PC-3 (cell line): ENCODE results near the gene AKIRIN2. TPM values are rescaled to one million over a fixed set of nuclear protein-coding genes. Genes with fewer than 3 reads are reported as not detected.

Source experiments
- ATAC-seq: fragments of 200-7000 bp; cut with Tn5 transposase; 2 replicates; pipeline ENCODE4 v1.9.1; 2020; ENCODE audit warnings: mild to moderate bottlenecking, moderate library complexity
- BruUV-seq: library from RNA; stranded (reverse); fragments of 400-500 nt; replicated peaks from 2 replicates; lab custom pipeline; 2021; lab: Mats Ljungman, UMichigan
- CTCF ChIA-PET: fragments of 300-600 bp; sonication (Branson Sonifier 250); formaldehyde crosslinking; loops from one replicate; lab custom pipeline; 2022; ENCODE audit warnings: antibody characterized with exemption; lab: Charles Lee
- POLR2A ChIA-PET: fragments of 300-600 bp; sonication (Branson Sonifier 250); formaldehyde crosslinking; loops from one replicate; lab custom pipeline; 2022; ENCODE audit warnings: antibody characterized with exemption; ENCODE audit not compliant: unreplicated experiment; lab: Charles Lee
- DNase-seq: peaks from one replicate; pipeline ENCODE4 v3.0.0-alpha.2; 2015
- H2AFZ ChIP-seq: fragments of 300-600 bp; sonication (generic); 2 replicates; pipeline ENCODE4 v1.6.0; 2016; ENCODE audit warnings: antibody characterized with exemption, low read length
- H3F3A ChIP-seq: fragments of 300-600 bp; sonication (generic); one replicate; pipeline ENCODE4 v1.6.0; 2017; ENCODE audit warnings: antibody characterized with exemption, low read length, control low read depth, mild to moderate bottlenecking; ENCODE audit not compliant: unreplicated experiment
- H3K27ac ChIP-seq: fragments of 300-600 bp; sonication (generic); 2 replicates; pipeline ENCODE4 v1.5.1; 2016; ENCODE audit warnings: mild to moderate bottlenecking, low read length
- H3K27me3 ChIP-seq: fragments of 300-600 bp; sonication (generic); 2 replicates; pipeline ENCODE4 v1.6.1; 2016; ENCODE audit warnings: low read length, mixed read lengths
- H3K36me3 ChIP-seq: fragments of 300-600 bp; sonication (generic); 2 replicates; pipeline ENCODE4 v1.6.1; 2016; ENCODE audit warnings: low read depth, mixed run types, low read length, mixed read lengths
- H3K4me1 ChIP-seq: fragments of 300-600 bp; sonication (generic); 2 replicates; pipeline ENCODE4 v1.5.1; 2016; ENCODE audit warnings: low read length; ENCODE audit not compliant: insufficient read depth
- H3K4me2 ChIP-seq: fragments of 300-600 bp; sonication (generic); 2 replicates; pipeline ENCODE4 v1.6.0; 2016; ENCODE audit warnings: low read length
- H3K4me3 ChIP-seq: fragments of 300-600 bp; sonication (generic); 2 replicates; pipeline ENCODE4 v1.5.1; 2016; ENCODE audit warnings: mild to moderate bottlenecking, low read length, mixed read lengths
- H3K79me2 ChIP-seq: fragments of 300-600 bp; sonication (generic); 2 replicates; pipeline ENCODE4 v1.6.1; 2017; ENCODE audit warnings: low read length, mixed read lengths
- H3K9ac ChIP-seq: fragments of 300-600 bp; sonication (generic); 2 replicates; pipeline ENCODE4 v1.6.0; 2016; ENCODE audit warnings: mild to moderate bottlenecking, low read length
- H3K9me2 ChIP-seq: fragments of 300-600 bp; sonication (generic); replicated peaks from 2 replicates; pipeline ENCODE4 v1.6.1; 2016; ENCODE audit warnings: mixed run types, low read length, mixed read lengths
- H3K9me3 ChIP-seq: fragments of 300-600 bp; sonication (generic); 2 replicates; pipeline ENCODE4 v1.6.1; 2016; ENCODE audit warnings: low read length, mixed read lengths
- H4K20me1 ChIP-seq: fragments of 300-600 bp; sonication (generic); 2 replicates; pipeline ENCODE4 v1.6.1; 2016; ENCODE audit warnings: low read length, mixed read lengths
- CTCF ChIP-seq: fragments of 300-600 bp; sonication (generic); conservative IDR thresholded peaks from 2 replicates; pipeline ENCODE4 v1.5.1; 2017; ENCODE audit warnings: antibody characterized with exemption, low read depth, mild to moderate bottlenecking, low read length
- EZH2 ChIP-seq: fragments of 300-600 bp; sonication (generic); IDR thresholded peaks from one replicate; pipeline ENCODE4 v1.6.1; 2017; ENCODE audit warnings: antibody characterized with exemption, mild to moderate bottlenecking, low read length; ENCODE audit not compliant: unreplicated experiment
- EZH2phosphoT487 ChIP-seq: fragments of 300-600 bp; sonication (generic); IDR thresholded peaks from 2 replicates; pipeline ENCODE4 v1.6.1; 2018; ENCODE audit warnings: mild to moderate bottlenecking, antibody characterized with exemption, low read length, borderline replicate concordance
- intact Hi-C: fragments of 100-400 bp; cut with micrococcal nuclease; formaldehyde crosslinking; loops from 2 replicates; pipeline ENCODE4 v1.9.0; 2023
- total RNA-seq: library from RNA; depleted of rRNA; stranded (reverse); fragments of >200 nt; gene quantifications from 2 replicates; pipeline ENCODE4 v1.2.3, GENCODE V29; 2014; rRNA removed

AKIRIN2 gene
- total RNA-seq, 1 experiment from 2014 or later = 15.1 TPM

- H2AFZ ChIP-seq = no peak overlapping the region
- POLR2A ChIA-PET = no interaction called here
- no peak overlapping the region for H3K9ac ChIP-seq
- no peak overlapping the region for H3K27ac ChIP-seq
- H3K9me2 ChIP-seq = no peaks in the 10 kb centered on the region
- TF ChIP-seq EZH2phosphoT487 = no peak
- TF ChIP-seq EZH2 = no peak
- no peak for TF ChIP-seq CTCF
- H3K27me3 ChIP-seq = no peaks in the 10 kb centered on the region
- CTCF ChIA-PET = no interaction called here
- H3K79me2 ChIP-seq = no peaks in the 10 kb centered on the region
- ATAC-seq (no peak), DNase-seq (no peak)
- no peaks in the 10 kb centered on the region for H4K20me1 ChIP-seq
- H3F3A ChIP-seq = no peaks in the 10 kb centered on the region
- no peaks in the 10 kb centered on the region for H3K9me3 ChIP-seq
- H3K36me3 ChIP-seq = no peaks in the 10 kb centered on the region
- BruUV-seq = no TSS peak
- intact Hi-C loops = no loop called here
- no peak overlapping the region for H3K4me3 ChIP-seq
- no peaks in the 10 kb centered on the region for H3K4me1 ChIP-seq
- no peak overlapping the region for H3K4me2 ChIP-seq
These were observed 73.2 kb downstream of the AKIRIN2 start for GRCh38 chr6:87628881-87629280.

DNA sequence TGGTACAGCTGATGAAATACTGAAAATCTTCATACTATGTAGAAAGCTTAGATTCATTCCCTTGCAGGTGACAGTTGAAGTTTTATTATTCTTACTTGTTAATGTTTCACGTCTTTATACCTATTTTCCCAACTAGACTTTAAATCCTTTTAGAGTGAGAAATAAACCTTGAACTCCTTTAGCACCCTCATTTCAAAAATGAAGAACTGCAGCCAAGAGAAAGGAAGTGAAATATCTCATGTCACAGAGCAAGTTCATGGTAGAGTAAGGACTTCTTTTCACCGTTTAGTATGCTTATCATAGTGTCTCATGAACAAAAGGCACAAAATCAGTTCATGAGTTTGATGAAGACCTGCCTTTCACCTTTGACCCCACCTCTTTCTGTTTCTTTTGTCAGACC, 73.6 kb downstream of the AKIRIN2 start:
- ChIA-PET POLR2A (no interaction called here), CTCF (no interaction called here)
- no peaks in the 10 kb centered on the region for H3K79me2 ChIP-seq
- no peaks in the 10 kb centered on the region for H3K36me3 ChIP-seq
- H3K4me2 ChIP-seq = no peak overlapping the region
- no peak overlapping the region for H3K9ac ChIP-seq
- no peaks in the 10 kb centered on the region for H3F3A ChIP-seq
- H3K4me3 ChIP-seq = no peak overlapping the region
- intact Hi-C loops = no loop called here
- TF ChIP-seq EZH2phosphoT487 (no peak), EZH2 (no peak), CTCF (no peak)
- no peaks in the 10 kb centered on the region for H3K9me2 ChIP-seq
- no peak for DNase-seq
- ATAC-seq = no peak
- no peaks in the 10 kb centered on the region for H3K4me1 ChIP-seq
- H3K27ac ChIP-seq = no peak overlapping the region
- no peaks in the 10 kb centered on the region for H4K20me1 ChIP-seq
- no TSS peak for BruUV-seq
- H3K27me3 ChIP-seq = no peaks in the 10 kb centered on the region
- H3K9me3 ChIP-seq = no peaks in the 10 kb centered on the region
- H2AFZ ChIP-seq = no peak overlapping the region

Other genes starting within 250 kb of the AKIRIN2 start
- 7.4 and 9.9 TPM in 2 replicates for gene SLC35A1, start 229.3 kb downstream of the AKIRIN2 start, total RNA-seq
- 12.7 and 14.8 TPM in 2 replicates for gene RARS2, start 112.2 kb downstream of the AKIRIN2 start, total RNA-seq
- 17.0 and 25.7 TPM in 2 replicates for gene ORC3, start 112.1 kb downstream of the AKIRIN2 start, total RNA-seq